ACC112 (cell line): ENCODE data around the gene TBC1D1.

Experiments
- H2AFZ ChIP-seq: fragments of 200-600 bp; sonication (generic); one replicate; pipeline ENCODE4 v1.6.0; 2017; ENCODE audit warnings: antibody characterized with exemption, low read length; ENCODE audit not compliant: unreplicated experiment
- H3K27ac ChIP-seq: fragments of 200-600 bp; sonication (generic); 2 replicates; pipeline ENCODE4 v1.5.1; 2014; ENCODE audit warnings: low read depth, mild to moderate bottlenecking, antibody characterized with exemption, low read length, moderate library complexity
- H3K27me3 ChIP-seq: fragments of 200-600 bp; sonication (generic); 2 replicates; pipeline ENCODE4 v1.6.1; 2014; ENCODE audit warnings: mild to moderate bottlenecking, antibody characterized with exemption, low read length, moderate library complexity, mixed read lengths; ENCODE audit not compliant: insufficient read depth
- H3K36me3 ChIP-seq: fragments of 200-600 bp; sonication (generic); 2 replicates; pipeline ENCODE4 v1.6.1; 2016; ENCODE audit warnings: mild to moderate bottlenecking, antibody characterized with exemption, low read length, moderate library complexity, mixed read lengths; ENCODE audit not compliant: insufficient read depth
- H3K4me1 ChIP-seq: fragments of 200-600 bp; sonication (generic); one replicate; pipeline ENCODE4 v1.6.1; 2016; ENCODE audit warnings: low read length, mixed read lengths; ENCODE audit not compliant: insufficient read depth, unreplicated experiment, control insufficient read depth
- H3K4me3 ChIP-seq: fragments of 200-600 bp; sonication (generic); 2 replicates; pipeline ENCODE4 v1.5.1; 2014; ENCODE audit warnings: mild to moderate bottlenecking, low read depth, low read length
- H3K79me2 ChIP-seq: fragments of 200-600 bp; sonication (generic); one replicate; pipeline ENCODE4 v1.6.0; 2016; ENCODE audit warnings: low read length; ENCODE audit not compliant: control insufficient read depth, unreplicated experiment, insufficient read depth

The TBC1D1 gene

DNA sequence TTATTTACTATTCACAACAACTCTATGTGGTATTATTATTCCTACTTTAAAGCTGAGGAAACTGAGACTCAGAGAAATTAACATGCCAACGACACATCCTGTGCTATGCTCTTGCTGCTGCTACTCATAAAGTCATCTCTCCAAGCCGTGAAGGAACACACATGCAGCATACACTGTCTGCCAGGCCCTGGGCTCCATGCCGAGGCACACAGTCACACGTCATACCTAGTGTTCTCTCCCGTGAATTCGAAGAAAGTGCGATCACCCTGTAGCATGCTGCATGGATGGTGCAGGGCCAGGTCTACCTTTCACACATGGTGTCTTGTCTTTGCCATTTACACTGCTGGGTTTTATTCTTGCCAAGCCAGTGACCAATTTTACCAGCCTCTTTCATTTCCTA, 34.1 kb downstream of the TBC1D1 start:
- Histone ChIP-seq H3K4me1 (peaks cover 7% of the 10 kb centered on the region), H3K79me2 (no peaks in the 10 kb centered on the region), H3K27ac (no peak overlapping the region), H2AFZ (no peak overlapping the region), H3K4me3 (no peak overlapping the region), H3K36me3 (no peaks in the 10 kb centered on the region), H3K27me3 (no peaks in the 10 kb centered on the region; the same call in 1 of the 2 replicates)

DNA sequence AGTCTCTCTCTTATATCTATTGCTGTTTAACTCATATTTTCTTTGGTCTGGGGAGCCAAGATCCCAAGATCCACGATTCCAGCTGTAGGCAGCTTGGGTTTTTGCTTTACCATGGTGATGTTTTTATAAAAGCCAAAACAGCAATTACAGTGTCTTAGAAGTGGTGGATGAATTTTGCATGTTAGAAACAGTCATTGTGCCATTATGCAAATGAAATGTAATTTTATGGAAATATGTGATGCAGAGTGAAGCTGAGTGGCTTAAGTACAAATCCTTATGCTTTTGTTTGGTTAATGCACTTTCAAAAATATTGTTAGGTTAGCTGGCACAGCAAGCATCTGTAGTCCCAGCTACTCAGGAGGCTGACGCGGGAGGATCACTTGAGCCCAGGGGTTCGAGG, 36.5 kb downstream of the TBC1D1 start:
- Histone ChIP-seq H3K79me2 (no peaks in the 10 kb centered on the region), H3K4me1 (peaks cover 16% of the 10 kb centered on the region), H2AFZ (no peak overlapping the region), H3K27ac (no peak overlapping the region), H3K27me3 (no peaks in the 10 kb centered on the region; the same call in 1 of the 2 replicates), H3K36me3 (no peaks in the 10 kb centered on the region), H3K4me3 (no peak overlapping the region)

- H3K79me2 ChIP-seq = no peaks in the 10 kb centered on the region
- no peaks in the 10 kb centered on the region for H3K36me3 ChIP-seq
- H3K27ac ChIP-seq = no peak overlapping the region
- no peak overlapping the region for H3K4me3 ChIP-seq
- H3K4me1 ChIP-seq = peaks cover 16% of the 10 kb centered on the region
- no peaks in the 10 kb centered on the region; the same call in 1 of the 2 replicates for H3K27me3 ChIP-seq
- H2AFZ ChIP-seq = no peak overlapping the region
Observed at GRCh38 chr4:37928426-37929416, 37.8 kb downstream of the TBC1D1 start.

- H2AFZ ChIP-seq = no peak overlapping the region
- no peaks in the 10 kb centered on the region for H3K36me3 ChIP-seq
- no peak overlapping the region for H3K4me3 ChIP-seq
- H3K27me3 ChIP-seq = peaks cover 4% of the 10 kb centered on the region; the same call in 1 of the 2 replicates
- no peak overlapping the region for H3K27ac ChIP-seq
- H3K4me1 ChIP-seq = peaks cover 9% of the 10 kb centered on the region
- no peaks in the 10 kb centered on the region for H3K79me2 ChIP-seq
Observed at GRCh38 chr4:37934096-37934495, 43.2 kb downstream of the TBC1D1 start.

- no peaks in the 10 kb centered on the region for H3K79me2 ChIP-seq
- H3K36me3 ChIP-seq = no peaks in the 10 kb centered on the region
- no peak overlapping the region for H3K4me3 ChIP-seq
- H3K27ac ChIP-seq = no peak overlapping the region
- peaks cover 9% of the 10 kb centered on the region for H3K4me1 ChIP-seq
- peaks cover 4% of the 10 kb centered on the region; the same call in 1 of the 2 replicates for H3K27me3 ChIP-seq
- no peak overlapping the region for H2AFZ ChIP-seq
Observed at GRCh38 chr4:37934609-37935008, 43.7 kb downstream of the TBC1D1 start.

DNA sequence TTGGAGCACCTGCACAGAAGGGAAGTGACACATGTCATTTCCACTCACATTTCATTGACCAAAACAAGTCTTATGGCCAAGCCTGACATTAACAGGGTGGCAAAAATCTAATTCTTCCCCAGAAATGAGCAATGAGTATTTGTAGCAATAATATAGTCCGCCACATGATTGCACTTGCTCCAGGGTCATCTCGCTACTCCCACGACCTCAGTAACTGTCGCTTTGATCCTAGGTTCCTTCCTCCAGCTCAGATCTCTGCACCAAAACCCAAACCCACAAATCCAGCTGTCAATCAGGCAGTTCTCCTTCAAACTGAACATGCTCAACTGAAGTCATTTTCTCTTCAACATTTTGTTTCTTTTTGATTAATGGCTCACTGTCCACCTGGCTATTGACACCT, 44.1 kb downstream of the TBC1D1 start:
- peaks cover 4% of the 10 kb centered on the region; the same call in 1 of the 2 replicates for H3K27me3 ChIP-seq

GRCh38 chr4:37936889-37937498, 46.1 kb downstream of the TBC1D1 start:
- Histone ChIP-seq H3K4me1 (peaks cover 5% of the 10 kb centered on the region), H3K4me3 (no peak overlapping the region), H3K27me3 (peaks cover 4% of the 10 kb centered on the region; the same call in 1 of the 2 replicates), H2AFZ (no peak overlapping the region), H3K27ac (no peak overlapping the region), H3K79me2 (no peaks in the 10 kb centered on the region), H3K36me3 (no peaks in the 10 kb centered on the region)

More for the DNA sequence above, 44.1 kb downstream of the TBC1D1 start:
- H3K4me3 ChIP-seq = no peak overlapping the region
- no peak overlapping the region for H2AFZ ChIP-seq
- no peak overlapping the region for H3K27ac ChIP-seq
- H3K79me2 ChIP-seq = no peaks in the 10 kb centered on the region
- H3K36me3 ChIP-seq = no peaks in the 10 kb centered on the region
- H3K4me1 ChIP-seq = peaks cover 9% of the 10 kb centered on the region

DNA sequence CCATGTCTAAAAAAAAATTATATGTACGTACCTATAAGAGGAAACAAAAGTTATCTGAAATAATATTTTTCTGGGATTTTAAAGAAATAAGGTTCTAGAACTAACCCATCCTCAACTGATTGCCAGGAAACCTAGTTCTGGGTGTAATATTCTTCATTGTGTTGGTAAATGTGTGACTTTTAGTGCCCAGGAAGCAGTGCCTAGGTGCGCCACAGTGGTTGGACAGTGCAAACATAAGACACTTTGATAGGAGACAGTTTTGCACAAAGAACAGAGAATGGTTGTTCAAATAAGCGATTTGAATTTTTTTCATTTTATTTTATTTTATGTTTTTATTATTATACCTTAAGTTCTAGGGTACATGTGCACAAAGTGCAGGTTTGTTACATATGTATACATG, 47.3 kb downstream of the TBC1D1 start:
- Histone ChIP-seq H3K27ac (no peak overlapping the region), H2AFZ (no peak overlapping the region), H3K4me3 (no peak overlapping the region), H3K79me2 (no peaks in the 10 kb centered on the region), H3K36me3 (no peaks in the 10 kb centered on the region), H3K4me1 (no peaks in the 10 kb centered on the region), H3K27me3 (peaks cover 4% of the 10 kb centered on the region; the same call in 1 of the 2 replicates)

DNA sequence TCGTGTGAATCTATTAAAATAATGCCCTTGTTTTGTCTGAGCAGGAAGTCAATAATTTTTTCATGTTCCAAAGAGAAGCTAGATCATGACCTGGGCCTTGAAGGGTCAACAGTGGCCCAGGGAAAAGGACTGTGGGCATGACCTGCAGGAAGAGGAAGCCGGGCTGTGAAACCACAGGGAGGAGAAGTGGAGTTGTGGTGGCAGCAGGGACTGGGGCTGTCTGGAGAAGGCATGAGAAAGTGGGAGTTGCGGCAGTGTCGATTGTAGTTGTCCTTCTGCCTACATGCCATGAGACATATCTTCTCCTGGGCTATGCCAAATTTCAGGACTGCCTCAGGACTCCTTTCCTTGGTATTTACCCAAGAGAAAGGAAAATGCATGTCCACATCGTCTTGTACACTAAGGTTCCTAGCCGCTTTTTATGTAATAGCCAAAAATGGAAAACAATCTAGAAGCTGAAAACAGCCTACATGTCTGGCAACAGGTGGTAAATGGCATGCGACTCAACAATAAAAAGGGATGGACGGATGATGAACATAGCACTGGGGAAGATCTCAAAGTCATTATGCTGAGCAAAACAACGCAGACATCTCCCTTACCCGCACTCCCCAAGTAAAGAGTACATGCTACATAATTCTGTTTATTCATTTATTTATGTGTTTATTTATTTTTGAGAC, 55.8 kb downstream of the TBC1D1 start:
- H3K27ac ChIP-seq = no peak overlapping the region
- no peaks in the 10 kb centered on the region for H3K79me2 ChIP-seq
- H3K36me3 ChIP-seq = no peaks in the 10 kb centered on the region
- no peak overlapping the region for H2AFZ ChIP-seq
- peaks cover 5% of the 10 kb centered on the region for H3K4me1 ChIP-seq
- H3K27me3 ChIP-seq = no peaks in the 10 kb centered on the region
- H3K4me3 ChIP-seq = no peak overlapping the region

DNA sequence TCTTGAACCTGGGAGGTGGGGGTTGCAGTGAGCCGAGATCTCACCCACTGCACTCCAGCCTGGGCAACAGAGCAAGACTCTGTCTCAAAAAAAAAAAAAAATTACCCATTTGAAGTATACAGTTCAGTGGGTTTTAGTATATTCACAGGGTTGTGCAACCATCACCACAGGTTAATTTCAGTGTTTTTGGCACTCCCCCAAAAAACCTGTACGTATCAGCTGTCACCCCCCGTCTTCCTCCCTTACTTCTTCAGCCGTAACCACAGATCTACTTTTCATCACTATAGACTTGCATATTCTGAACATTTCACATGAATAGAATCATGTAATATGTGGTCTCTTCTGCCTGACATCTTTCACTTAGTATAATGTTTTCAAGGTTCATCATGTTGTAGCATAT, 57.7 kb downstream of the TBC1D1 start:
- no peak overlapping the region for H3K4me3 ChIP-seq
- H3K79me2 ChIP-seq = no peaks in the 10 kb centered on the region
- H3K27me3 ChIP-seq = no peaks in the 10 kb centered on the region
- H2AFZ ChIP-seq = no peak overlapping the region
- peaks cover 5% of the 10 kb centered on the region for H3K4me1 ChIP-seq
- no peak overlapping the region for H3K27ac ChIP-seq
- H3K36me3 ChIP-seq = no peaks in the 10 kb centered on the region
